PC-9 (cell line): ENCODE measurements around the gene EGF.

ENCODE experiments used
- EZH2 ChIP-seq: fragments of 200-600 bp; sonication (generic); IDR thresholded peaks from 2 replicates; pipeline ENCODE4 v1.8.0; 2017; ENCODE audit warnings: antibody characterized with exemption, low read depth
- TF ChIP-seq, protein P1 (sequence below): fragments of 200-600 bp; sonication (generic); conservative IDR thresholded peaks from 2 replicates; pipeline ENCODE4 v1.6.1; 2017; ENCODE audit warnings: mixed run types, antibody characterized with exemption, mild to moderate bottlenecking, moderate library complexity

GRCh38 chr4:109978704-109979454, 66.2 kb downstream of the EGF start:
- TF ChIP-seq, protein P1, sequence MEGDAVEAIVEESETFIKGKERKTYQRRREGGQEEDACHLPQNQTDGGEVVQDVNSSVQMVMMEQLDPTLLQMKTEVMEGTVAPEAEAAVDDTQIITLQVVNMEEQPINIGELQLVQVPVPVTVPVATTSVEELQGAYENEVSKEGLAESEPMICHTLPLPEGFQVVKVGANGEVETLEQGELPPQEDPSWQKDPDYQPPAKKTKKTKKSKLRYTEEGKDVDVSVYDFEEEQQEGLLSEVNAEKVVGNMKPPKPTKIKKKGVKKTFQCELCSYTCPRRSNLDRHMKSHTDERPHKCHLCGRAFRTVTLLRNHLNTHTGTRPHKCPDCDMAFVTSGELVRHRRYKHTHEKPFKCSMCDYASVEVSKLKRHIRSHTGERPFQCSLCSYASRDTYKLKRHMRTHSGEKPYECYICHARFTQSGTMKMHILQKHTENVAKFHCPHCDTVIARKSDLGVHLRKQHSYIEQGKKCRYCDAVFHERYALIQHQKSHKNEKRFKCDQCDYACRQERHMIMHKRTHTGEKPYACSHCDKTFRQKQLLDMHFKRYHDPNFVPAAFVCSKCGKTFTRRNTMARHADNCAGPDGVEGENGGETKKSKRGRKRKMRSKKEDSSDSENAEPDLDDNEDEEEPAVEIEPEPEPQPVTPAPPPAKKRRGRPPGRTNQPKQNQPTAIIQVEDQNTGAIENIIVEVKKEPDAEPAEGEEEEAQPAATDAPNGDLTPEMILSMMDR = no peak
- no peak for TF ChIP-seq EZH2
